CD4-positive, alpha-beta T cell (primary cell): ENCODE data around the gene TIMM23B. TPM values are rescaled to one million over a fixed set of nuclear protein-coding genes. Genes with fewer than 3 reads are reported as not detected.
"Not testable (repeated sequence)": the region's sequence is repeated elsewhere in the genome, so short reads cannot be mapped to it uniquely, and the experiment has no call there.

ENCODE experiments used
- ATAC-seq: fragments of 200-7000 bp; cut with Tn5 transposase; one replicate; pipeline ENCODE4 v1.10.0; 2022; ENCODE audit warnings: mild to moderate bottlenecking; ENCODE audit not compliant: poor library complexity
- CTCF ChIA-PET: fragments of 350-600 bp; sonication (Branson Sonifier 250); formaldehyde crosslinking; loops from one replicate; lab custom pipeline; 2021; ENCODE audit warnings: antibody characterized with exemption, inconsistent platforms; lab: Charles Lee
- POLR2A ChIA-PET: fragments of 350-600 bp; sonication (Branson Sonifier 250); formaldehyde crosslinking; loops from one replicate; lab custom pipeline; 2021; ENCODE audit warnings: antibody characterized with exemption, inconsistent platforms; lab: Charles Lee
- DNase-seq, 14 experiments: peaks; one replicate each; pipeline ENCODE4 v3.0.0-alpha.2; 2013 to 2020; ENCODE audit warnings: mixed read lengths in 2 of 14
- H3K27ac ChIP-seq, 2 donors: one replicate each; pipeline versions ENCODE4 v1.5.1 to v1.7.0; 2013; ENCODE audit warnings: low read length in 2 of 2, low read depth in 1 of 2, mild to moderate bottlenecking in 1 of 2
- H3K27me3 ChIP-seq, 2 experiments: 1 replicate in 1 of 2; 2 replicates in 1 of 2; pipeline versions ENCODE4 v1.6.1 to v1.7.0; 2013; ENCODE audit warnings: low read length in 2 of 2, control low read depth in 1 of 2, mild to moderate bottlenecking in 1 of 2, moderate library complexity in 1 of 2; ENCODE audit not compliant: insufficient read depth in 2 of 2, control insufficient read depth in 1 of 2
- H3K36me3 ChIP-seq: one replicate; pipeline ENCODE4 v1.6.1; 2013; ENCODE audit warnings: low read length, control low read depth; ENCODE audit not compliant: insufficient read depth
- H3K4me1 ChIP-seq: one replicate; pipeline ENCODE4 v1.6.1; 2013; ENCODE audit warnings: low read length, control low read depth; ENCODE audit not compliant: insufficient read depth
- H3K4me3 ChIP-seq: one replicate; pipeline ENCODE4 v1.5.1; 2013; ENCODE audit warnings: mild to moderate bottlenecking, low read length, moderate library complexity
- H3K9me3 ChIP-seq, 2 experiments: 1 replicate in 1 of 2; 2 replicates in 1 of 2; pipeline versions ENCODE4 v1.6.1 to v1.7.0; 2013; ENCODE audit warnings: low read length in 2 of 2, mild to moderate bottlenecking in 2 of 2, control low read depth in 1 of 2, moderate library complexity in 1 of 2; ENCODE audit not compliant: control insufficient read depth in 1 of 2, insufficient read depth in 1 of 2
- H3K27ac Mint-ChIP-seq: one replicate; pipeline ENCODE4 v1.8.0; 2020; ENCODE audit warnings: mixed read lengths
- H3K27me3 Mint-ChIP-seq: one replicate; pipeline ENCODE4 v1.8.0; 2021; ENCODE audit warnings: mixed read lengths
- H3K36me3 Mint-ChIP-seq: one replicate; pipeline ENCODE4 v1.8.0; 2021; ENCODE audit warnings: low read depth, mixed read lengths
- H3K4me1 Mint-ChIP-seq: one replicate; pipeline ENCODE4 v1.8.0; 2021; ENCODE audit warnings: low read depth, mixed read lengths
- H3K4me3 Mint-ChIP-seq: one replicate; pipeline ENCODE4 v1.8.0; 2020; ENCODE audit warnings: mild to moderate bottlenecking, mixed read lengths
- H3K9me3 Mint-ChIP-seq: one replicate; pipeline ENCODE4 v1.8.0; 2020; ENCODE audit warnings: mixed read lengths
- intact Hi-C, 2 experiments: fragments of 100-400 bp; cut with DNase I in 1 of 2; cut with micrococcal nuclease in 1 of 2; formaldehyde crosslinking; loops; one replicate each; pipeline versions ENCODE4 v1.15.1 to v1.9.0; 2023 to 2025; cut with DNase I, micrococcal nuclease
- total RNA-seq, 174 experiments: library from RNA in 2 of 174; stranded (reverse) in 2 of 174; gene quantifications; one replicate each; pipeline ENCODE4 v1.2.3 and lab custom pipeline; 2021 to 2026

The TIMM23B gene
- total RNA-seq, 2 experiments from 2014 or later, result 37.7 to 39.5 TPM

DNA sequence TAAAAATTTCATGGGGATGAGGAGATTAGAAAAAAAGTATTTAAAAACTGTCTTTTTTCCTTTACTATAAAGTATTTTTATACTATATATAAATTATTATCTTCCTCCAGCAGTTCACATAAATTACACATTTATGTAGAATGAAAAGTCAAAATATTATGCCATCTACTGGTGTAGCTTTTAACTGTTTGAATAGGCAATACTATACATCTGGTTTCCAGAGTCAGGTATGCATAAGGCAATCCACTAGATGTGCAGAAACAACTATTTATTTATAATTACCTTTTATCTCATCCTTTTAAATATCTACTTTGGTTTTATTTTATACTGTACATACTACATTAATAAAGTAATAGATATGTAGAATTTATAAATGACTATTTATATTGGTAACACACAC, 25.4 kb upstream of the TIMM23B start:
- ATAC-seq, H3K4me1 ChIP-seq, intact Hi-C loops, H3K27me3 Mint-ChIP-seq, H3K4me3 Mint-ChIP-seq, H3K4me1 Mint-ChIP-seq, H3K27me3 ChIP-seq, CTCF ChIA-PET, POLR2A ChIA-PET, H3K9me3 ChIP-seq, H3K27ac Mint-ChIP-seq, H3K4me3 ChIP-seq, H3K27ac ChIP-seq, H3K9me3 Mint-ChIP-seq, DNase-seq, H3K36me3 ChIP-seq: not testable (repeated sequence)
- peaks cover 56% of the 10 kb centered on the region for H3K36me3 Mint-ChIP-seq

DNA sequence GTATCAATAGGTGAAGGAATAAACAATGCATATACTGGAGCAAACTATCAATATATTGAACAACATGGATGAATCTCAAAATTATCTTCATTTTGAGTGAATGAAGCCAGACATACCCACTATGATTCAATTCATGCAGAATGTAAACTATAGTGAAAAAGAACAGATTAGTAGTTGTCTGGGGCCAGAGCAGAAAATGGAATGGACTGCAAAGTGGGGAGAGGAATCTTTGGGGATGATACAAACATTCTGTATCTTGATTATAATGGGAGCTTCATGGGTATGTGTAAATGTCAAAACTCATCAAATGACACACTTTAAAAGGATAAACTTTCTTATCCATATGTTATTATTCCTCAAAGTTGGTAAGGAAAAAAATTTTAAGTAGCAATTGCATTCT, 23.9 kb upstream of the TIMM23B start:
- H3K27ac ChIP-seq, ATAC-seq, H3K27ac Mint-ChIP-seq, DNase-seq, intact Hi-C loops, POLR2A ChIA-PET, H3K27me3 ChIP-seq, H3K4me3 ChIP-seq, H3K9me3 Mint-ChIP-seq, H3K4me3 Mint-ChIP-seq, H3K4me1 ChIP-seq, H3K27me3 Mint-ChIP-seq, CTCF ChIA-PET, H3K9me3 ChIP-seq, H3K4me1 Mint-ChIP-seq: not testable (repeated sequence)
- H3K36me3 ChIP-seq, result peaks cover 11% of the 10 kb centered on the region
- H3K36me3 Mint-ChIP-seq, result peaks cover 62% of the 10 kb centered on the region

DNA sequence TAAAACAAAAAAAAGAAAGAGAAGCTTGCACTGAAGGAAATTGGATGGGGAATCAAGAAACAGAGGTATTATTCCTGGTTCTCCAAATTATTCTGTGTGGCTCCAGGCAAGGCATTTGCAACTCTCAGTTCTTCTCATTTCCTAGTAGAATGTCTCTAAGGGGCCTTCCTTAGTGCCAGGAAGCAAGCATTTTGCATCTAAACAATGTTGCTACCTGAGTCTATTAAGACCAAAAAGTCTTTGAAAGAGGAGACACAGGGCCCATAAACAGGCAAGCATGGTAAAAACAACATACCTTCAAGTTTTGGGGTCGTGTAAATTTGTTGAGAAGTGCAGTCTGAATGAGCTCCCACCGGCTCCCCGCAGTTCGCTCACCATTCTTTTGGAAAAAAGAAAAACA, 19.8 kb upstream of the TIMM23B start:
- H3K9me3 Mint-ChIP-seq, H3K9me3 ChIP-seq, H3K4me3 ChIP-seq, H3K36me3 ChIP-seq, H3K27me3 ChIP-seq, H3K27ac ChIP-seq, CTCF ChIA-PET, ATAC-seq, intact Hi-C loops, H3K27ac Mint-ChIP-seq, DNase-seq, H3K4me1 Mint-ChIP-seq, H3K4me3 Mint-ChIP-seq, H3K4me1 ChIP-seq, POLR2A ChIA-PET, H3K27me3 Mint-ChIP-seq: not testable (repeated sequence)
- peaks cover 54% of the 10 kb centered on the region for H3K36me3 Mint-ChIP-seq

DNA sequence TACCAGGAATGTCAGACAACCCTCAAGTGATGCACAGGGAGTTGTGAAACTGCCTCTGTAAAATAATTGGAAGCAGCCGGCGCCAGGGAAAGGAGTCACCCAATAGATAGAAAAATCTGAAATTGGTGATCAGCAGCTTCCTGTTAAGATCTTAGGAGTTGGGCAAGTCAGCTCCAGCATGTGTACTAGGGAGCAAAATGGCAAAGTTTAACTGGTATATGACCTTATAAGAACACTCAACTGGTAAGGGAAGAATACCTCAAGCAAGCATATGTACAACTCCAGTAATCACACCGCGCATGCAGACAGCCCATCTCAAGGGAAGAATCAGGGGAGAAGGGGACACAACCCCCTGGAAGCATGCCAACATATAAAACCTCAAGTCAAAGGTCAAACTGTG, 18.3 kb upstream of the TIMM23B start:
- DNase-seq, CTCF ChIA-PET, POLR2A ChIA-PET, H3K36me3 ChIP-seq, H3K9me3 ChIP-seq, H3K9me3 Mint-ChIP-seq, H3K27me3 Mint-ChIP-seq, H3K4me3 ChIP-seq, H3K27ac ChIP-seq, ATAC-seq, H3K27ac Mint-ChIP-seq, H3K4me1 Mint-ChIP-seq, H3K4me1 ChIP-seq, H3K4me3 Mint-ChIP-seq, H3K27me3 ChIP-seq, intact Hi-C loops: not testable (repeated sequence)
- peaks cover 51% of the 10 kb centered on the region for H3K36me3 Mint-ChIP-seq

DNA sequence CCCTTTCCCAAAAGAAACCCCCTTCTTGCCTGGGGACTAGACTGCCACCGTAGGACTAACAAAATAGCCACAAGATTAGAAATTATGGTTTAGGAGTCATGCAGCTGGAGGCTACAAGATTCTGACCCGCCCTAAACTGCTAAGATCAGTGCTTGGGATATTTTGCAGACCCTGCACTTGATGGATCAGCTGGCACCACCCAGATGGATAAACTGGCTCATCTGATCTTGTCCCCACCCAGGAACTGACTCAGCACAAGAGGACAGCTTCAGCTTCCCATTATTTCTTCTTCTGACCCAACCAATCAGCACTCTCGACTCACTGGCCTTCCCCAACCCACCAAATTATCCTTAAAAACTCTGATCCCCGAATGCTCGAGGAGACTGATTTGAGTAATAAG, 10.6 kb upstream of the TIMM23B start:
- CTCF ChIA-PET, H3K27ac ChIP-seq, intact Hi-C loops: not testable (repeated sequence)

DNA sequence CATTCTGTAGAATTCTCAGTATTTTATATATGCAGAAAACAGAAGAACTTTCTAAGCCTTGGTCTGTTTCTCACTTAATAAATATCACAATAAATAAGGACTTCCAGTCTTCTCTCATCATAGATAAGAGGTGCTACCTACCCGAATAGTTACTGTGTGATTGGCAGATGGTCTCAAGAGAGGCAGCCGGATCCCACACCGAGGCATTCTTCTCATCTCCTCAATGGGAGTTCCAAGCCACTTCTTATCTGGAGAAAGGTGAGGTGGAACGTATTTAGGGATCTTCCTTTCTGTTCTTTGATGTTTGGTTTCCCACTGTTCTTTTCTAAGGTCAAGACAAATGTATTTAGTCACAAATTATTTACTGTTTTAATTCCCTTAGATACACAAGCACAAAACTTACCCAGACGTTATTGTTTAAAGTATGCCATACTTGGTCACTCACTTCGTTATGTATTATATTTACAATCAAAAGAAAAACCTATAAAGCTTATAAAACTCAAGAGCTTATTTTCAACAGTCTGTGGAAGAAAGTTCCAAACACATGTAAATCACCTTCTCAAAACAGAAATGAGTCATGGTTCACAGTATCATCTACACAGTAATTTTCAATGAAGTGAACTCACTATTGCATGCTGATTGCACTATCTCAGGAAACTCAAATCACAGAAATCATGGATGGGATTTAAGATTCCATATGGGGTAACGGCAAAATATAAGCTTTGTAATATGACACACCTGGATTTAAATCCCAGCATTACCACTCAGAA, 9.7 kb upstream of the TIMM23B start:
- H3K27ac ChIP-seq, H3K36me3 ChIP-seq, CTCF ChIA-PET, H3K9me3 ChIP-seq, H3K27me3 ChIP-seq, H3K27ac Mint-ChIP-seq, DNase-seq, POLR2A ChIA-PET, H3K27me3 Mint-ChIP-seq, H3K4me1 ChIP-seq, H3K4me3 Mint-ChIP-seq, intact Hi-C loops, H3K4me3 ChIP-seq, H3K9me3 Mint-ChIP-seq, ATAC-seq: not testable (repeated sequence)
- H3K4me1 Mint-ChIP-seq, result peaks cover 13% of the 10 kb centered on the region
- H3K36me3 Mint-ChIP-seq, result peaks cover 43% of the 10 kb centered on the region

More for the DNA sequence above, 10.6 kb upstream of the TIMM23B start:
- H3K4me1 ChIP-seq, H3K27me3 ChIP-seq, DNase-seq, H3K36me3 ChIP-seq, H3K4me1 Mint-ChIP-seq, H3K4me3 Mint-ChIP-seq, H3K27ac Mint-ChIP-seq, ATAC-seq, POLR2A ChIA-PET, H3K4me3 ChIP-seq, H3K27me3 Mint-ChIP-seq, H3K9me3 ChIP-seq, H3K9me3 Mint-ChIP-seq: not testable (repeated sequence)
- H3K36me3 Mint-ChIP-seq, result peaks cover 52% of the 10 kb centered on the region

DNA sequence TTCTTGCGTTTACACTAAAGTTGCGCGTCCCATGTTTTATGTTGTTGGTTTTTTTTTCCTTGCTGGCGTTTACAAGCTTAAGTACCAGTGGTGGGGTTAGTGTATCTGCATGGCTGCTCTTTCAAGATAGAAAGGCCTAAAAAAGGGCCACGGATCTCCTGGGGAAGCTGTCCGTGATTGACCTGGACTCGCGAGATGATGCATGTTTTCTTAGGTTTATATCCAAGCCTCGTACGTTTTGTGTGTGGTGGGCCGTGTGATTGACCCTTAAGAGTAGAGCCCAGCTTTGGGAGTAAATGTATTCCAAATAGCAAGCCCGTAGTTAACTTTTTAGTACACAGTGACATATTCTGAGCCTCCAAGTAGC, 469 bp downstream of the TIMM23B start:
- peak overlapping the region; percentile 99 for H3K4me3 Mint-ChIP-seq
- ATAC-seq, H3K27me3 Mint-ChIP-seq, H3K9me3 Mint-ChIP-seq, CTCF ChIA-PET, H3K9me3 ChIP-seq, H3K36me3 ChIP-seq, H3K27me3 ChIP-seq: not testable (repeated sequence)
- peak overlapping the region; percentile 29 to 66 for H3K27ac ChIP-seq
- peaks cover 20% of the 10 kb centered on the region for H3K4me1 ChIP-seq
- POLR2A ChIA-PET, result interaction anchor here (1.4 kb wide), 1 partner anchor 682 kb away, joined by 3 read pairs; no protein-coding TSS in a partner anchor
- intact Hi-C loops, result loop anchor here in 1 of 2 experiments (10.0 kb wide), 1 partner anchor 122 kb away; the partner anchor contains the start of gene WASHC2A
- DNase-seq, result peak in 1 of 14 experiments; percentile 3
- H3K36me3 Mint-ChIP-seq, result peaks cover 40% of the 10 kb centered on the region
- H3K4me3 ChIP-seq, result peak overlapping the region; percentile 77
- peak overlapping the region; percentile 86 for H3K27ac Mint-ChIP-seq
- H3K4me1 Mint-ChIP-seq, result peaks cover 64% of the 10 kb centered on the region
